HUDEP-2 (cell line): ENCODE results near the gene WNT7B.

Source experiments
- DNase-seq, 76 experiments: peaks; one replicate each; lab custom pipeline; 2025; ENCODE audit not compliant: unreplicated experiment in 76 of 76; lab: John Stamatoyannopoulos, UW

The WNT7B gene

GRCh38 chr22:45891996-45892621 is 84.9 kb downstream of the WNT7B start:
- no peak for DNase-seq

DNA sequence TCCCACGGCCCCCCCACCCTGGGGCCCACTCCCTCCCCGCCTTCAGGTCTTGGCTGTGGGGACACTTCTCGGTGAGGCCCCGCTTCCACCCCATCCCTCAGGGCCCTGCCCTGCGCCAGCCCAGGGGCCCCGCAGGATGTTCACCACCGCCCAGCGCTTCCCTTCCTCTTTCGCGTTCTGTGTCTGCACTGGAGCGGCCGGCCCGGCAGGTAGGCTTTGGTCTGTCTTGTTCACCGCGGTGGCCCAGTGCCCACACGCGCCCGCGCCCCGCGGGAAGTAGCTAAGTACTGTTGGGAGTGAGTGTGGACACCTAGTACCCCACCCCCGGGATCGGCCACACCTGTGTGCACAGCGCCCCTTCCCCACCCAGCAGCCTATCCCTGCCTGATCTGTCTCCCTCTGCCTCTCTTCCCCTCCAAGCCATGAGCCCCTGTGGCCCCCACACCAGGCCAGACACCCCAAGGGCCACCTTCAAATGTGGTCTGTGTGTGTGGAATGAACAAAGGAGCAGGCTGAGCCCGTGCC is 85.4 kb downstream of the WNT7B start:
- no peak for DNase-seq

- no peak for DNase-seq
Observed at GRCh38 chr22:45891021-45891421, 85.9 kb downstream of the WNT7B start.

DNA sequence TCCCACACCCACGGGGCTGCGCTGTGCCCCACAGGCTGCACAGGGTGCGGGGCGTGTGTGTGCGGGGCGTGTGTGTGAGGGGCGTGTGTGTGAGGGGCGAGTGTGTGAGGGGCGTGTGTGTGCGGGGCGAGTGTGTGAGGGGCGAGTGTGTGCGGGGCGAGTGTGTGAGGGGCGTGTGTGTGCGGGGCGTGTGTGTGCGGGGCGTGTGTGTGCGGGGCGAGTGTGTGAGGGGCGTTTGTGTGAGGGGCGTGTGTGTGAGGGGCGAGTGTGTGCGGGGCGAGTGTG is 86.7 kb downstream of the WNT7B start:
- DNase-seq = no peak

- DNase-seq = no peak
Observed at GRCh38 chr22:45889539-45890350, 87.2 kb downstream of the WNT7B start.

DNA sequence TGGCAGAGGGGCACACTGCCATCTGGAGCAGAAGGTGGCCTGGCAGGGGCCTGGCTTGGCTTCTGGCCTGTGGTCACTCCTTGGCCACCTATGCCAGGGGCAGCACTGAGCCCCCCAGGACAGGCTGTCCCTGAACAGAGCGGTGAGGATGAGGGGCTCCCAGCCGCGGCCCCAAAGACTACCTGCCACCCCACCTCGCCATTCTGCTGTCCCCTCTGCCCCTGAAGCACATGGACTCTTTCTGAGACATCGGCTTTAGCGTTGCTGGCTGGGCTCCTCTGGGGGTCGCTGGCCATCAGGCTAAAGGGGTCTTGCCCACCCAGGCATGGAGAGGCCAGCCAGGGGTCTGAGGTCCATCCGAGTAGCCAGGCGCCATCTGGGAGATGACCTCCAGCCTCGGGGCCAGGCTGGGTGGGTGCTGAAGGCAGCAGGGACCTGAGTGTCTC is 87.8 kb downstream of the WNT7B start:
- DNase-seq = no peak

- DNase-seq = no peak
Observed at GRCh38 chr22:45888221-45889092, 88.5 kb downstream of the WNT7B start.

DNA sequence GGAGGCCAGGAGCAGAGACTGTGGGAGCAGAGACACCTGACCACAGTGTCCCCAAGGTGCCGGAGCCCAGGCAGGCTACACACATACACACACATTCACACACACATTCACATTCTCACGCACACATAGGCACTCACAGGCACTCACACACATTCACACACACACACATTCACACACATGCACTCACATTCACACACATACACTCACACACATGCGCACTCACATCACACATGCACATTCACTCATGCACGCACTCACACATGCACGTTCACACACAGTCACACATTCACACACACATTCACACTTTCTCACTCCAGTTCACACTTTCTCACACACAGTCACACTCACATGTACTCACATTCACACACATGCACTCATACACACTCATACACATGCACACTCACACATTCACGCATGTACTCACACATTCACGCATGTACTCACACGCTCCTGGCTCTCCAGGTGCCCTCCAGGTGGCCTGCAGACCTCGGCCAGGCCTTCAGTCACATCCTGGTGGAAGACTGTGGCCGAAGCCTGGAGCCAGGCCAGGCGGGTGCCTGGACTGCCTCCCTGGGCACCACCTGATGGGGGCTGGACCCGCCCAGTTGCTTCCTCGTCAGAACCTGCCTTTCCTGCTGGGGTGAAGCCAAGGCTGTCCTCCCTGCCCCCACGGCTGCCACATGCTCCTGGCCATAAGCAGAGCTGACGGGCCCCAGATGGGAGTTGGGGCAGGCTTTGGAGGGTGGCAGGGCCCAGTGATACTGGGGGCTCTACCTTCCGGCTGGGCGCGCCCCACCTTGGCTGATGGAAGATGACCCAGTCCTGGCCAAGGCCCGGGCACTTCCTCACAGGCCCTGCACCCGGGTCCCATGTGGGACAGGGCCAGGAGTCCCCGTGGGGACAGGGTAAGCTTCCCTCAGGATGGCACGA is 89.5 kb downstream of the WNT7B start:
- DNase-seq = no peak

GRCh38 chr22:45886540-45886939 is 90.4 kb downstream of the WNT7B start:
- DNase-seq = no peak

DNA sequence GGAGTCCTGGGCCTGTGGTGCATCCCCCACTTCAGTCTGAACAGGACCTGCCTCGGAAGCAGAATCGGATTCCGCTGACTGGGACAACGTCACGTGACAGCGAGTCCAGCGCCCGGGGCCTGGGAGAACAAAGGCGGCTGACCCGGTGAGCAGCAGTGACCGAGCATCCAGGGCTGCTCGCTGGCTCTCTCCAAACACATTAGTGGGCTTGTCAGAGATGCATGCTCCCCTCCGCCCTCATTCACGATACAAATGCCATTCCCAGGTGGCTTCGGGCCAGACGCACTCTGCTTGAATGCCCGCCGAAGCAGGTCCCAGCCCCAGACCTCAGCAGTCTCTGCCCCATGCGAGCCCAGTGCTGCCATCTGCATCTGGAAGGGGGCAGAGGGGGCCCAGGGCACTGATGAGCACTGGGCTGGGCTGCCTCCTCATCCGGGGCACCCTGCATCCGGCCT is 91.0 kb downstream of the WNT7B start:
- no peak for DNase-seq

DNA sequence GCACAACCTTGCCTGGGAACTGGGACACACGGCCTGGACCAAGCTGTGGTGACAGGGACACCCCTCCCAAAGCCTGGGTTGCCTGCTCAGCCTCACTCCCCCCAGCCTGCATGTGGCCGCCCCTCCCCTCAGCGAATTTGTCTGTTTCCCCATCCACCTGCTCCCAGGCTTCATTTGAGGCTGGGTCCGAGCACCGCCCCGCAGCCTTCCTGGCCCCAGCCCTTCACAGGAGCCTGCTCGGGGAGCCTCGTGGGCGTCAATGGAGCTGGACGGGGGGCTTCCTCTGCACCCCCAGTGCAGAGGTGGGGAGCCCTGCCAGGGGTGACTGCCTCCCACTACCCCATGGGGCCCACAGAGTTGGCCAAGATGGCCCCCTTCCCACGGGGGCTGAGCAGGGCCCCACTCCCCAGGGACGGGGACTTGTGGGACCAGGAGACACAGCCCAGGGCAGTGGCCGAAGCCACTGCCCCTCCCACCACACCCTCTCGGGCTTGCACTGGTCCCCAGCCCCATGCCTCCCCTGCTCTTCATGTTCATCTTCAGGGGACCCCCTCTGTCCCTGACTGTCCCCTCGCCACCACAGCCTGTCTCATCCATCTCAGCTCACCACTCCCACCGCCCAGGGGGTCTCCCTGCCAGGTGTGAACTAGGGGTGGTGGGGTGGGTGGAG is 91.7 kb downstream of the WNT7B start:
- DNase-seq = no peak

GRCh38 chr22:45884201-45885062 is 92.5 kb downstream of the WNT7B start:
- peak in 24 of 76 experiments; percentile 1 to 35 (median 12) for DNase-seq

- DNase-seq = no peak
Observed at GRCh38 chr22:45883811-45884170, 93.2 kb downstream of the WNT7B start.

- DNase-seq = peak in 4 of 76 experiments; percentile 12 to 38 (median 19)
Observed at GRCh38 chr22:45882881-45883810, 93.8 kb downstream of the WNT7B start.

- no peak for DNase-seq
Observed at GRCh38 chr22:45881524-45881875, 95.5 kb downstream of the WNT7B start.

DNA sequence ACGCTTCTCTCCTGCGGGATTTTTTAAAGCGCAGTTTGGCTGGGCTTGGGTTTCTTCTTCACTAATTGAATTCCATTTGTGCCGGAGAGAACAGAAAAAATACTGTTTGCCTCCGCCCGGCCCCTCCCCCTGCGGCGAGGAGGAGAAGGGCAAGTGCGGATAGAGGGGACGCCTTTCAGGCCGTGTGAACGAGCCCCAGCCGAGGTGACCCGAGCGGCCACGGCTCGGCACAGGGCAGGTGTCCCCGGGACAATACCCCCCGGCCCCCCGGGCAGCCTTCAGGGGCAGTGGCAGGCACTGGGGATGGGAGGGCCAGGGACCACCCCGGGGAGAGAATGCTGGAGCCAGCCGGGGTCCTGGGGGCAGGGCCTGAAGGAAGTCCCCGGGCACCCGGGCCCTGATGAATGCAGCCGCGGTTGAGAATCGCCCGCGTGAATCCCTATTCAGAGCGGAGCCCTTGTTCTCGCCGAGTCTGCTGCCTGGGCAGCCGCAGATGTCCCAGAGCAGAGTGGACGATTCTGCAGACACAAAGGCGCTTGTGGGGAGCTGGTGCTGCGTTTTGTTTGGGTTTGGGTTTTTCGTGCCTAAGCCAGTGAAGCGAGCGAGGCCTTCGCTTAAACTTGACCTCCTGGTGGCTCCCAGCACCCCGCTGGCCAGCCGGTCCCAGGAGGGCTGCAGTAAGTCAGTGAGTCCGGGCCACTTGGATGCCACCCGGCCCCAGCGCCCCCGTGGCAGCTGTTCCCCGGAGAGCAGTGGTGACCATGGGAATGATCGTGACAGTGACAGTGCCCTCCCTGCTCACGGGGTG is 96.0 kb downstream of the WNT7B start:
- DNase-seq = no peak
